ENCODE measurements around the gene NBEAL2. TPM values are rescaled to one million over a fixed set of nuclear protein-coding genes. Genes with fewer than 3 reads are reported as not detected.
"Not testable (repeated sequence)": the region's sequence is repeated elsewhere in the genome, so short reads cannot be mapped to it uniquely, and the experiment has no call there.

NBEAL2 gene
- total RNA-seq, 1 donor from 2014 or later = 70.2 TPM

DNA sequence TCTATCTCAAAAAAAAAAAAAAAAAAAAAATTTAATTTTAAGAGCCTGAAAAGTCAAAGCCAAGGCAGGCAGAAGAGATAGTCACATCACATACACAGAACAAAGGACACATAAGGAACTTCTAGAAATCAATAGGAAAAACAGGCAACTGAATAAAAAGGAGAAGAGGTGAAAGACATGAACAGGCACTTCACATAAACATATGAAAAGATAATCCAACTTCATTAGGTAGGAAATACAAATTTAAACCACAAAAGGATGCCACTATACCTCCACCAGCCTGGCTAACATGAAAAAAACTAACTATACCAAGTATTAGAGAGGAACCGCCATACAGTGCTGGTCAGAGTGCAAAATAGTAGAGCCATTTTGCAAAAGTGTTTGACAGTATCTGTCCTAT is 17.0 kb upstream of the NBEAL2 start:
- H3K36me3 ChIP-seq = peaks cover 0 to 5% of the 10 kb centered on the region in 2 donors
- no peak for DNase-seq (ENCODE audit: low spot score in 2 of 2)
- H3K9me3 ChIP-seq = no peaks in the 10 kb centered on the region
- TF ChIP-seq, protein P1, sequence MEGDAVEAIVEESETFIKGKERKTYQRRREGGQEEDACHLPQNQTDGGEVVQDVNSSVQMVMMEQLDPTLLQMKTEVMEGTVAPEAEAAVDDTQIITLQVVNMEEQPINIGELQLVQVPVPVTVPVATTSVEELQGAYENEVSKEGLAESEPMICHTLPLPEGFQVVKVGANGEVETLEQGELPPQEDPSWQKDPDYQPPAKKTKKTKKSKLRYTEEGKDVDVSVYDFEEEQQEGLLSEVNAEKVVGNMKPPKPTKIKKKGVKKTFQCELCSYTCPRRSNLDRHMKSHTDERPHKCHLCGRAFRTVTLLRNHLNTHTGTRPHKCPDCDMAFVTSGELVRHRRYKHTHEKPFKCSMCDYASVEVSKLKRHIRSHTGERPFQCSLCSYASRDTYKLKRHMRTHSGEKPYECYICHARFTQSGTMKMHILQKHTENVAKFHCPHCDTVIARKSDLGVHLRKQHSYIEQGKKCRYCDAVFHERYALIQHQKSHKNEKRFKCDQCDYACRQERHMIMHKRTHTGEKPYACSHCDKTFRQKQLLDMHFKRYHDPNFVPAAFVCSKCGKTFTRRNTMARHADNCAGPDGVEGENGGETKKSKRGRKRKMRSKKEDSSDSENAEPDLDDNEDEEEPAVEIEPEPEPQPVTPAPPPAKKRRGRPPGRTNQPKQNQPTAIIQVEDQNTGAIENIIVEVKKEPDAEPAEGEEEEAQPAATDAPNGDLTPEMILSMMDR (IDR thresholded peaks at IDR 0.05) = no peak
- H3K27me3 ChIP-seq = no peaks in the 10 kb centered on the region
- no peak overlapping the region for H3K4me3 ChIP-seq
- H3K27ac ChIP-seq = no peak overlapping the region
- peaks cover 7 to 20% of the 10 kb centered on the region in 2 donors for H3K4me1 ChIP-seq
- intact Hi-C loops (cut with DNase I) = no loop called here

DNA sequence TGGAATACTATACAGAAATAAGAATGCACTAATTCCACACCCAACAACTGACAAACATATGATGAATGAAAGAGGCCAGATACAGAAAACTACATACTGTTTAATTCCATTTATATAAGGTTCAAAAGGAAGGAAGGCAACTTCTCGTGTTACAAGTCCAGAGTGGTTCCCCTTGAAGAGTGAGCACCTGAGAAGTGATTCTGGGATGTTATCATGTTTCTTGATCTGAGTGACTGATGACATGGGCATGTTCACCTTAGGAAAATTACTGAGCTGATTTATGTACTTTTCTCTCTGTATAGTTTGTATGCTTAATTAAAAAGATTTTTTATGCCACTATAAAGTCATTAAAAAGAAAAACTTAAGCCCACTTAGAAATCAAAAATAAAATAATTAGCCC is 16.5 kb upstream of the NBEAL2 start:
- Histone ChIP-seq H3K4me3 (no peak overlapping the region), H3K4me1 (peaks cover 7 to 20% of the 10 kb centered on the region in 2 donors), H3K27me3 (no peaks in the 10 kb centered on the region), H3K27ac (no peak overlapping the region), H3K36me3 (peaks cover 0 to 5% of the 10 kb centered on the region in 2 donors), H3K9me3 (no peaks in the 10 kb centered on the region)
- intact Hi-C loops (cut with DNase I) = no loop called here
- no peak for DNase-seq (ENCODE audit: low spot score in 2 of 2)
- TF ChIP-seq, protein P1 (IDR thresholded peaks at IDR 0.05) = no peak

DNA sequence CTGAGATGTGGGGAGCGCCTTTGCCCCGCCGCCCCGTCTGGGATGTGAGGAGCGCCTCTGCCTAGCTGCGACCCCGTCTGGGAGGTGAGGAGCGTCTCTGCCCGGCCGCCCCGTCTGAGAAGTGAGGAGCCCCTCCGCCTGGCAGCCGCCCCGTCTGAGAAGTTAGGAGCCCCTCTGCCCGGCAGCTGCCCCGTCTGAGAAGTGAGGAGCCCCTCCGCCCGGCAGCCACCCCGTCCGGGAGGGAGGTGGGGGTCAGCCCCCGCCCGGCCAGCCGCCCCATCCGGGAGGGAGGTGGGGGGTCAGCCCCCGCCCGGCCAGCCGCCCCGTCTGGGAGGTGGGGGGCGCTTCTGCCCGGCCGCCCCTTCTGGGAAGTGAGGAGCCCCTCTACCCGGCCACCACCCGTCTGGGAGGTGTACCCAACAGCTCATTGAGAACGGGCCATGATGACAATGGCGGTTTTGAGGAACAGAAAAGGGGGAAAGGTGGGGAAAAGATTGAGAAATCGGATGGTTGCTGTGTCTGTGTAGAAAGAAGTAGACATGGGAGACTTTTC is 15.4 kb upstream of the NBEAL2 start:
- H3K4me3 ChIP-seq; H3K36me3 ChIP-seq; H3K27ac ChIP-seq; intact Hi-C loops (cut with DNase I); DNase-seq (ENCODE audit: low spot score in 2 of 2); H3K9me3 ChIP-seq; H3K27me3 ChIP-seq: not testable (repeated sequence)
- H3K4me1 ChIP-seq = peaks cover 7 to 20% of the 10 kb centered on the region in 2 donors

DNA sequence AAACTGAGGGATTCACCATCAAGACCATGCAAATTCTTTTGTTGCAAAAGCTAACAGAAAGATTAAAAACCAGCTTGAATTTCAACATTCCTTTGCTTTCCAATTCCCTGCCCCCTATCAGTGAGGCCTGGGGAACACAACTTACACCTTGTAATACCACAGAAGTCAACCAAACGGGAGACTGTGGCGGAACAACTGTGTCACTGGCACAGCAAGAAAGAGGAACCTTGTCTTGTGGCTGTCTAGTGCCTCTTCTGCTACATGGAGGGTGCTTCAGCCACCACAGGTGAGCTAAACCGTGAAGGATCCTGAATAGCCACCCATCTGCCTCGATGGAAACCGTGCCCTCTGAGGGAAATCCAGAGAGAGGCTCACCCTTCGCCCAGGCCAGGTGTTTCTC is 14.3 kb upstream of the NBEAL2 start:
- H3K9me3 ChIP-seq = no peaks in the 10 kb centered on the region
- no peak overlapping the region for H3K27ac ChIP-seq
- H3K4me3 ChIP-seq = no peak overlapping the region
- intact Hi-C loops (cut with DNase I) = no loop called here
- DNase-seq (ENCODE audit: low spot score in 2 of 2) = no peak
- H3K4me1 ChIP-seq = peaks cover 4 to 13% of the 10 kb centered on the region in 2 donors
- peaks cover 0 to 5% of the 10 kb centered on the region in 2 donors for H3K36me3 ChIP-seq
- H3K27me3 ChIP-seq = no peaks in the 10 kb centered on the region
- TF ChIP-seq, protein P1 (IDR thresholded peaks at IDR 0.05) = no peak

DNA sequence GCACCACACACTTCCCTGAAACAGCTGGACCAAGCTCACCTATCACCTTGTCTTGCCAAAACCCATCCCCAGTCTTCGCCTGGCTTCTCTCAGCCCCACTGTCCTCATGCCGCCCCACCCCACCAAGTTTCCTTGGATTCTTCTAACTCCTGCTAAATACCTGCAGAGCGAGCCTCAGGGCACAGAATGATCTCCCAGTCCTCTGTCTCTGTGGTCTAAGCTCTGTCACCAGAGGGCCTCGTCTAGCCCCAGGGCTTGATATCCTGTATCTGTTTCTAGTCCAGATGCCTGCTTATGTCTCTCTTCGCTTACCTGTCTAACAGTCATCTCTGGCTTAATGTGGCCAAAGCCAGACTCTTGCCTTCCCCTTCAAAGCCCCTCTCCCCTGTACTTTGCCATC is 12.7 kb upstream of the NBEAL2 start:
- no peaks in the 10 kb centered on the region for H3K9me3 ChIP-seq
- H3K4me1 ChIP-seq = peaks cover 9 to 12% of the 10 kb centered on the region in 2 donors
- H3K4me3 ChIP-seq = no peak overlapping the region
- H3K36me3 ChIP-seq = peaks cover 0 to 5% of the 10 kb centered on the region in 2 donors
- no peak for DNase-seq (ENCODE audit: low spot score in 2 of 2)
- intact Hi-C loops (cut with DNase I) = no loop called here
- TF ChIP-seq, protein P1 (IDR thresholded peaks at IDR 0.05) = no peak
- H3K27ac ChIP-seq = no peak overlapping the region
- no peaks in the 10 kb centered on the region for H3K27me3 ChIP-seq

DNA sequence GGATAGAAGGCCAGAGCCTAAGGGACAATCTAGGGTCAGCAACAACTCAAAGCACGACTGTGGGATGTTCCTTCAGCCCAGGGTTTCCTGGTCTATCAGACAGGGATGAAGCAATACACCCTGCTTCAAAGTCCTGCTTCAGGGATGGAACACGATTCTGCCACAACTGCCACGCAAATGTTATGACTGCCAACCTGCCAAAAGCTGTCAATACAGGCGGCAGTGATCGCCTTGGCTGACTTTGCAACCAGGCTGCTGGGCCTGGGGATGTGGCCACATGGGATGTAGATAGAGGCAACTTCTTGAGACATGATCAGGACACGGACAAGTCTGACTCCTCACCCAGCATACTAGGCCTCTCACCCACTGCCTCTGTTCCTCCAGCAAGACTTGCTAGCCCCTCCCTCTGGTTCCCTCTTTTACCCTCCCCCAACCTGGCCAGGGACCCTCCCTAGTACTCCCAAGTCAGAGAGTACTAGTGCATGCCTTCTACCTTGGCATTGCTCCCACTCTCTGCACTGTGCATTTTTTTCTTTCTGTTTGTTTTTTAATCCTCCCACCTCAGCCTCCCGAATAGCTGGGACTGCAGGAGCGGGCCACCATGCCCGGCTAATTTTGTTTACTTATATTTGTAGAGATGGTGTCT is 10.6 kb upstream of the NBEAL2 start:
- peaks cover 9 to 12% of the 10 kb centered on the region in 2 donors for H3K4me1 ChIP-seq
- H3K4me3 ChIP-seq = no peak overlapping the region
- intact Hi-C loops (cut with DNase I) = no loop called here
- TF ChIP-seq, protein P1 (IDR thresholded peaks at IDR 0.05) = no peak
- no peaks in the 10 kb centered on the region for H3K27me3 ChIP-seq
- no peak for DNase-seq (ENCODE audit: low spot score in 2 of 2)
- H3K27ac ChIP-seq = no peak overlapping the region
- peaks cover 0 to 5% of the 10 kb centered on the region in 2 donors for H3K36me3 ChIP-seq
- no peaks in the 10 kb centered on the region for H3K9me3 ChIP-seq
